Vagina (tissue), 2 donors: Measurements from ENCODE around the gene MBNL2. TPM values are rescaled to one million over a fixed set of nuclear protein-coding genes. Genes with fewer than 3 reads are reported as not detected.

Experiments
- DNase-seq, 2 donors: peaks; one replicate each; pipeline ENCODE4 v3.0.0-alpha.2; 2017; ENCODE audit errors: extremely low spot score in 2 of 2
- H3K27ac ChIP-seq: fragments of 200-600 bp; sonication (generic); one replicate; pipeline ENCODE4 v1.5.1; 2019
- H3K27me3 ChIP-seq: fragments of 200-600 bp; sonication (generic); one replicate; pipeline ENCODE4 v1.5.1; 2019
- H3K36me3 ChIP-seq, 2 donors: fragments of 200-600 bp; sonication (generic); one replicate each; pipeline ENCODE4 v1.5.1; 2017 to 2019
- H3K4me1 ChIP-seq: fragments of 200-600 bp; sonication (generic); one replicate; pipeline ENCODE4 v1.5.1; 2019
- H3K4me3 ChIP-seq, 2 donors: fragments of 200-600 bp; sonication (generic); 1 replicate in 1 of 2; 2 replicates in 1 of 2; pipeline ENCODE4 v1.5.1; 2016 to 2019
- H3K9me3 ChIP-seq: fragments of 200-600 bp; sonication (generic); one replicate; pipeline ENCODE4 v1.5.1; 2019
- CTCF ChIP-seq, 3 experiments: fragments of 450-650 bp in 2 of 3; fragments of 200-600 bp in 1 of 3; sonication (generic) in 1 of 3; IDR thresholded peaks; one replicate each; pipeline ENCODE4 v1.5.1; 2017 to 2019; ENCODE audit warnings: antibody characterized with exemption in 3 of 3, mild to moderate bottlenecking in 2 of 3, moderate library complexity in 2 of 3
- POLR2A ChIP-seq, 2 donors: fragments of 450-650 bp; IDR thresholded peaks; one replicate each; pipeline ENCODE4 v1.6.1; 2017; ENCODE audit warnings: antibody characterized with exemption in 2 of 2, mild to moderate bottlenecking in 2 of 2, moderate library complexity in 2 of 2
- POLR2AphosphoS5 ChIP-seq, 2 donors: sonication (generic); formaldehyde crosslinking; IDR thresholded peaks; one replicate each; pipeline ENCODE4 v1.9.0; 2017; ENCODE audit warnings: antibody characterized with exemption in 2 of 2, mild to moderate bottlenecking in 2 of 2, low read depth in 1 of 2; ENCODE audit not compliant: insufficient read depth in 1 of 2
- intact Hi-C: fragments of 100-400 bp; cut with DNase I; formaldehyde crosslinking; loops from one replicate; pipeline ENCODE4 v1.15.1; 2023
- total RNA-seq: library from RNA; depleted of rRNA; stranded (reverse); fragments of >200 nt; gene quantifications from one replicate; pipeline ENCODE4 v1.2.3, GENCODE V29; 2016

Gene MBNL2
- total RNA-seq, 1 donor from 2014 or later: 63.1 TPM

- H3K27ac ChIP-seq: peak overlapping the region; percentile 7
- H3K4me1 ChIP-seq: peaks cover 92% of the 10 kb centered on the region
- intact Hi-C loops: no loop called here
These were observed 53.8 kb downstream of the MBNL2 start for GRCh38 chr13:97275776-97276501.

GRCh38 chr13:97276862-97277269, 54.7 kb downstream of the MBNL2 start:
- H3K4me1 ChIP-seq: peaks cover 99% of the 10 kb centered on the region
- peaks cover 0 to 11% of the 10 kb centered on the region in 2 donors for H3K36me3 ChIP-seq

More at GRCh38 chr13:97275776-97276501, 53.8 kb downstream of the MBNL2 start:
- Histone ChIP-seq H3K27me3 (no peaks in the 10 kb centered on the region), H3K9me3 (no peaks in the 10 kb centered on the region), H3K36me3 (peaks cover 0 to 11% of the 10 kb centered on the region in 2 donors), H3K4me3 (no peak overlapping the region)
- TF ChIP-seq POLR2A (IDR thresholded peaks at IDR 0.05): no peak
- no peak for TF ChIP-seq POLR2AphosphoS5 (IDR thresholded peaks at IDR 0.05; ENCODE audit: insufficient read depth in 1 of 2, low read depth in 1 of 2)
- TF ChIP-seq CTCF (IDR thresholded peaks at IDR 0.05): no peak
- DNase-seq: no peak

GRCh38 chr13:97278435-97279411, 56.6 kb downstream of the MBNL2 start:
- Histone ChIP-seq H3K27me3 (no peaks in the 10 kb centered on the region), H3K4me1 (peaks cover 99% of the 10 kb centered on the region), H3K4me3 (no peak overlapping the region), H3K36me3 (peaks cover 0 to 11% of the 10 kb centered on the region in 2 donors), H3K9me3 (no peaks in the 10 kb centered on the region), H3K27ac (peak overlapping the region; percentile 47)
- peak in 1 of 2 donors; percentile 89 for DNase-seq
- intact Hi-C loops: no loop called here
- TF ChIP-seq POLR2AphosphoS5 (IDR thresholded peaks at IDR 0.05; ENCODE audit: insufficient read depth in 1 of 2, low read depth in 1 of 2) (peak in 1 of 2 donors; percentile 62), POLR2A (IDR thresholded peaks at IDR 0.05) (no peak), CTCF (IDR thresholded peaks at IDR 0.05) (no peak)

More at GRCh38 chr13:97276862-97277269, 54.7 kb downstream of the MBNL2 start:
- Histone ChIP-seq H3K4me3 (no peak overlapping the region), H3K9me3 (no peaks in the 10 kb centered on the region), H3K27ac (peak overlapping the region; percentile 7), H3K27me3 (no peaks in the 10 kb centered on the region)
- TF ChIP-seq POLR2A (IDR thresholded peaks at IDR 0.05): no peak
- TF ChIP-seq CTCF (IDR thresholded peaks at IDR 0.05): no peak
- no peak for TF ChIP-seq POLR2AphosphoS5 (IDR thresholded peaks at IDR 0.05; ENCODE audit: insufficient read depth in 1 of 2, low read depth in 1 of 2)
- DNase-seq: no peak
- intact Hi-C loops: no loop called here

GRCh38 chr13:97279913-97280312, 57.8 kb downstream of the MBNL2 start:
- peak overlapping the region; percentile 70 for H3K27ac ChIP-seq
- H3K9me3 ChIP-seq: no peaks in the 10 kb centered on the region
- H3K4me3 ChIP-seq: no peak overlapping the region
- TF ChIP-seq CTCF (IDR thresholded peaks at IDR 0.05) (no peak), POLR2AphosphoS5 (IDR thresholded peaks at IDR 0.05; ENCODE audit: insufficient read depth in 1 of 2, low read depth in 1 of 2) (peak in 1 of 2 donors; percentile 48), POLR2A (IDR thresholded peaks at IDR 0.05) (no peak)
- peaks cover 99% of the 10 kb centered on the region for H3K4me1 ChIP-seq
- intact Hi-C loops: no loop called here
- H3K27me3 ChIP-seq: no peaks in the 10 kb centered on the region
- DNase-seq: no peak
- peaks cover 0 to 11% of the 10 kb centered on the region in 2 donors for H3K36me3 ChIP-seq
